Endometrium (tissue), 2 donors: ENCODE data around the gene HOXD8.

Experiments used
- FAIRE-seq: peaks from 2 replicates; lab custom pipeline; 2012; peaks lifted over from hg19 to GRCh38; lab: Jason Lieb, UNC
- donor health status: control.
- donor health status: control.

Gene HOXD8

GRCh38 chr2:176103742-176104315 lies 25.7 kb upstream of the HOXD8 start:
- peak; percentile 43 for FAIRE-seq

DNA sequence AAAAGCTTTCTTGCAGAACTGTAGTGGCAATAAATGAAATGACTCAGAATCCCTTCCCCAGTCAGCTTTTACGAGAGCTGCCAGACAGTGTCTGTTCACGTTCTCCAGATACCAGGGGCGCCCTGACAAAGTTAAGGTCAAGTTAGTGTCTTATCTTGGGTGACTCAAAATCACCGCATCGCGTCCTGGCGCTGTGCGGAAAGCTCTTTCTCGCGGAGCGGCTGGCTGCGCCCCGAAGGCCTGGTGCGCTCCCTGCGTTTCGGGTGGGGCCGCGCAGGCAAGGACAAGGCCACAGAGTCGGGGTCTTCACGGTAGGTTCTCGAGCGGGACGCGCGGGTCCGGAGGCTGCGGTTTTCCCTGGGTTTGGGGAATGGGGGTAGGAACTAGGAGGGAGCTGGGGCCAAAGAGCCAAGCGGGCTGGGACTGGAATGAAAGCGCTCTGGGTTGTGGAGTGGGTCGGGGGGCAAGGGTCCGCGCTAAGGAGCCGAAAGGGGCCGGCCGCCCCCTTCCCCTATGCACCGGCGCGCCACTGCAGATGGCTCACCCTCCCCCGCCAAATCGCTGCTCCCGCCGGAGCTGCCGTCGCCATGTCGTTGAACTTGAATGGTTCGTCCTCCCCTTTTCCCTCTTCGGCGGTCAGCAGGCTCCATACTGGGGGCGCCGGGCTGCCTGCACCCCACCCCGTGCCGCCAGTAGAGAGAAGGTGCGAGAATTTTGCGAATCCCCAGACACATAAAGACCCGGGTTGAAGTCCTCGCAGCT lies 25.0 kb upstream of the HOXD8 start:
- no peak for FAIRE-seq

DNA sequence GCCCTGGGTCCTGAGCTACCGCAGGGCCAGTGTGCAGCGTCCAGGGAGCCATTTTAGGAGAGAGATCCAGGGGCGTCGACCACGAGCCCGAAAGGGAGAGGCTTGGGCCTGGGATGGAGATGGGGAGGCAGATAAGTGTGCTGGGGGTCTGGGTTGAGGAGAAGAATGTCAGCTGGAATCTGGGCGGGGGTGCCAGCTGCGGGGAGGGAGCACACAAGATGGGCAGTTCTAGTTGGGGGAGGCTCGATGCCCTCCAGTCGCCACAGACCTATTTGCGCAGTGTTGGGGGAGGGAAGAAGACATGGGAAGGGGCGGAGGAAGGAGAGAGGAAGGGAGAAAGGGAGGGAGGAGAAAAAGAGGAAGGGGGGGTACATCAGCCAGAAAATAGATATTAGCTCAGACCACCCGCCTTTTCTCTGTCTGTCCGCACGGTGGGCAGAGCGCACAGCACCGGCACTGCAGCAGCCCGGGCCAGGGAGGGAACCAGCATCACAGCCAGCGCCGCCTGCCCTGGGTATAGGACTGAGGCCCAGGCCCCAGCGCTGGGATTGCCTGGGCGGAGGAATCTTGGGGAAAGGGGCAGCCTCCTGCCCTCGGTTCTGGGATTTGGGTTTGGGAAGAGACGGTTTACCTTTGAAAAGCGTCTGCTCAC lies 24.3 kb upstream of the HOXD8 start:
- no peak for FAIRE-seq

GRCh38 chr2:176105730-176106580 lies 23.6 kb upstream of the HOXD8 start:
- no peak for FAIRE-seq

GRCh38 chr2:176106581-176107539 lies 22.6 kb upstream of the HOXD8 start, which contains the start of gene HOXD11:
Gene HOXD11, plus strand, starts transcription at chr2:176107280. Its CDS starts 76 bp downstream, at chr2:176107356.
- FAIRE-seq, result no peak

- FAIRE-seq, result no peak
Measured at GRCh38 chr2:176107731-176108181, 21.7 kb upstream of the HOXD8 start.

GRCh38 chr2:176109192-176109901 lies 20.2 kb upstream of the HOXD8 start:
- no peak for FAIRE-seq

DNA sequence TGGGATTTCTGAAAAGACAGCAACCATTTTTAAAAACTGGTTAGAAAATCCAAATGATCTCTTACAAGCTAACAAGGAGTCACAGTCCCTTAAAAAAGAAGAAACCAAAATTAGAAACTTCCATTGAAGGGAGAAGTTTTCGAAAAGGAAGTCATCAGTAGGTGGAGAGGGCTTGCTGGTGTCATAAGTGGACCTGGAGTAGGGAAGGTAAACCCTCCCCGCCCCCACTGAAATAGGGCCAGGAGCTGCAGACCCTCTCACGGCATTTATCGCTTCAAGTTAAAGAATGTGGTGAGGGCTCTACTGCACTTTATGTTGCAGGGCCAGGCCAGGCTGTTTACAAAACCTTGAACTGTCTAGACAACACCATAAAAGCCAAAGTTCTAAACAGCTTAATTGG lies 19.6 kb upstream of the HOXD8 start:
- FAIRE-seq, result no peak

DNA sequence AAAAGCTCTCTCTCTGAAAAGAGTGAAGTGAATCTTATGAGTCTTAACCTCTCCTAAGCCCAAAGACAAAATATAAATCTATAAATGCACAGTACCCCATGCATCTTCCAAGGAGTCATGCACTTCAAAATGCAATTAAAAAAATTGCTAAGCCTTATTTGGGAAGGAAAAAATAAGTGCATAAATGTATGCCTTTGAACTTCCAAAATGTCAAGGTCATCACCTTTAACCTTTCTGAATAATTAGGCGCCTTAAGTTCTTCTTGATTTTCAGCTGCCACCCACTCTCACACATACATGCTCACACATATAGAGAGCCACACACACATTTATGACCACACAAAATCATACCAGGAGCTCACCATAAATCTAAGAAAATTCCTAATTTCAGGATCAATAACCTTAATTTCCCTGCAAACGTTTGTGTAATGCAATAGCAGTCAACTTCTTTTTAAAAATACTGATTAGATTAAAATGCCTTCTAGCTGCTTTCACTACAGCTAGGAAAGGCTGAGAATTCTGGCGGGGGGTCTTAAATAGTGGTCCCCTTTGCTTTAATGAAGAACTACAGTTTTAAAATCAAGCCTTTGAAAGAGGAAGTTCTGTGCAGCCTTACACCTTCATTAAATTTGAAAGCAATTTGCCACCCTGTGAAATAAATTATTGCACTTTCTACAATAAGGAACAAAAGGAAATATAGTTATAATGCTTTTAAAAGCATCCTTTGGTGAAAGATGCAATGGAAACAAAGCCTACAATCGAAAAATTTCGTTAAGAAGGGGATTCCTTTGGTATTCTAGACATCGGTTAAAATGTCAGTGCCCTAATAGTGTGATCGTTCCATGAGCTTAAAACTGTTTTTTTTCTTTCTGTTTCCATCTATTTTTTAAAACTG lies 18.8 kb upstream of the HOXD8 start:
- FAIRE-seq, result no peak

DNA sequence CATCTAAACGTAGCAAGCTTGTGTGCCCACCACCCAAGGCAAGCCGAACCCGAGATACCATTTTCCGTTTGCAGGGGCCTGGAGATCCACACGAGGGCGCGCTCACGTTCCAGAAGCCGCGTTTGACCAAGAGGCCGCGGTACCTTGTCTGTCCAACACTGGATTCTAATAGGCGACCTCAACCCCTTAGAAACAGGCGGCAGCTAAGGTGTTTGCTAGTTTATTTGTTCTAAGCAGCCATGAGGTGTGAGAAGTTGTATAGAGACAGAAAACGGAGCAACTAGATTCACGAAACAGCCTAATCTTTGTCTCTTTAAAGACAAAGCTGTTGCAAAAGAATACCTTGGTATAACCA lies 18.2 kb upstream of the HOXD8 start:
- peak; percentile 74 for FAIRE-seq

DNA sequence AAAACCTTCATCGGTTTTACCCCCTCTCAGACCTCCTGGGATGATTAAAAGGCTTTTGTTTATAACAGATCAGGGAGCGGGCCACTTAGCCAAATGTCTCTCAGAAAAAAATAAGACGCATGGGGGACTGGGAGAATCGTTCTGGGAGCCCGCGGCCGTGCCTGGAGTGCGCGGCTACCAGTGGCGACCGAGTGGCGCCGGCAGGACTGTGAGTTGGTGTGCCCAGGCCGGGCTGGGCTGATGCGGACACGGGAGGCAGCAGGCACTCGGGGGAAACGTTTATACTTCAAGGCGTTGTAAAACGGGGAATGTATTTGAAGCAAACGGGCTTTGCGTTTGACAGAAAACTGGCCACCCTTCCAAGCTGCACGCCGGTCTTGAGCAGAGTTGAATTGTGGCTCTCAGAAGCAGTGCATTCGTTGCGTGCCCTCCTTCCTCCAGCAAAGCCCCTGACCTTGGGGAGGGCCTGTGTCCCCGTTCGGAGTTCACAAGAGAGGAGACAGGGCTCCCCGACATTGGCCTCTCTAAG lies 17.6 kb upstream of the HOXD8 start:
- no peak for FAIRE-seq

DNA sequence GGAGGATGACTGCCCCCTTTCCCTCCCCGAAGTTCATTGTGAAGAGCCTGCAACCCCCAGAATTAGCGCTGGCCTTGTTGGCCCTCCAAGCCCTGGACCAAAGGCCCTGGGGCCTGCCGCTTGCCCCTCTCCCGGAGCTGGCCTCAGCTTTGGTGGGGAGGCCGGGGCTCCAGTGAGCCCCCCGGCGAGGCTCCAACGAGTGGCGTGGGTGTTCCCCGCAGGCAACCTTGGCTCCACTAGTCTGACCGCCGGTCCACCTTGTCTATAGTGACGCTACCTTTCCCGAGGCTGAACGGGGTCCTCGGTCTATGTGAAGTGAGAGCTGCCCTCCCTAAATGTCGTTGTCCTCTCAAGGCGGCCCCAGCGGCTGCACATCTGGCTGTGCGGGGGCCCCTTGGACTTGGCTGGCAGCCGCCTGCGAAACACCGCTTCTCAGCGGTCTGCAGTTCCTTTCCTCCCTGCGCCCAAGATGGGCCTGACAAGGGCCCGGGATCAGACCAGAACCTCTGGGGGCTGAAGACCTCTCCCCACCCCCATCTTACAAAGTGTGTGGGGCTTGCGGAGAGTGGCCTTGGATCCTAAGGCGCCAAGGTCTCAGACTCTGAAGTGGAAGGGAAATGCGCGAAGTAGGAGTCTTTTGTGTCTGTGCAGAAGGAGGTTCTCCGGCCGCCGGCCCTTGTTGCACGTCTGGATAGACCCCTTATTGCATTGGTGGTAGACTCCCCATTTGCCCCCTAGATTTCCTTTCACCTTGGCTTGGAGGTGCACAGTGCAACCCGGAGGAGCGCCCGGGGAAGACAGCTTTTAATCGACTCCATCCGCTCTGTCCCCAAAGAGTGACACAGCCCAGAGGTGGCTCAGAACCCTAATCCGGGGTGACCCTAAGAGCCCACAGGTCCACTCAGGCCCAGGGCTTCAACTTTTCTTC lies 16.9 kb upstream of the HOXD8 start:
- FAIRE-seq, result no peak

GRCh38 chr2:176114120-176114929 lies 15.2 kb upstream of the HOXD8 start:
- FAIRE-seq, result no peak

DNA sequence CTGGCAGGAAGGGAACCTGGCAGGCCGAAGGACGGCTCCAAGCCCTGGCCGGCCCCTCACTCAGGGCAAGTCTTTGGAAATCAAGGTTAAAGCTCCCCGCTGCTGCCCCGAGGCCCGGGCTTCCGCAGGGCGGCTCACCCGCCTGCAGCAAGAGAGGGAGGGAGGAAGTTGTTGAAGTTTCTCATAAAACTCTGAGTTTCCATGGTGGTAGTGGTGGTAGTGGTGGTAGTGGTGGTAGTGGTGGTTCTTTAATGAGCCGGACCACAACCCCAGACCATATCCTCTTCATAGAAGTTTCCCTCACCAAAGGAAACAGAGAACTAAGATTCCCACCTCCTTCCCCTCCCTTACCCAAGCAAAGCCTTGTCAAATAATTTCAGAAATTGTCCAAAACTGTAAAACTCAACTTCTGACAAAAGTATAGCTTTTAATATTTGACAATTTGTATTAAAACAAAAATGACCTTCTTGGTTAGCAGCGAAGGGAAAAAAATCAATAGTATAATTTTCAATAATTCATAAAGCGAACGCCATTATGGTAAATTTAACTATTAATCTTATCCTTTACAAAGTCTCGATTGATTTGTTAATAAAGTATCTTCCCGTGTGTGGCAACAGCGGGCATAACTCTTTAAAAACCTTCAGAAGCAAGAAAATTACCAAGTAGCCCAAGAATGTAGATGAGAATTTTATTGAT lies 14.4 kb upstream of the HOXD8 start:
- no peak for FAIRE-seq

- FAIRE-seq, result no peak
Measured at GRCh38 chr2:176115883-176116813, 13.4 kb upstream of the HOXD8 start, which contains the start of gene HOXD10. Gene HOXD10, plus strand, starts transcription at chr2:176116778. Its CDS starts 56 bp downstream, at chr2:176116834.
